B cell (primary cell): ENCODE results near the gene AGPAT3.

ENCODE experiments used
- EZH2 ChIP-seq: IDR thresholded peaks from 2 replicates; pipeline ENCODE4 v1.6.1; 2012; ENCODE audit warnings: borderline replicate concordance, low read depth, mild to moderate bottlenecking, moderate library complexity, low read length; ENCODE audit not compliant: insufficient read depth, poor library complexity, severe bottlenecking
- TF ChIP-seq, protein P1 (sequence below): fragments of 200-600 bp; IDR thresholded peaks from one replicate; pipeline ENCODE4 v1.8.0; 2022; ENCODE audit warnings: antibody characterized with exemption, mild to moderate bottlenecking

DNA sequence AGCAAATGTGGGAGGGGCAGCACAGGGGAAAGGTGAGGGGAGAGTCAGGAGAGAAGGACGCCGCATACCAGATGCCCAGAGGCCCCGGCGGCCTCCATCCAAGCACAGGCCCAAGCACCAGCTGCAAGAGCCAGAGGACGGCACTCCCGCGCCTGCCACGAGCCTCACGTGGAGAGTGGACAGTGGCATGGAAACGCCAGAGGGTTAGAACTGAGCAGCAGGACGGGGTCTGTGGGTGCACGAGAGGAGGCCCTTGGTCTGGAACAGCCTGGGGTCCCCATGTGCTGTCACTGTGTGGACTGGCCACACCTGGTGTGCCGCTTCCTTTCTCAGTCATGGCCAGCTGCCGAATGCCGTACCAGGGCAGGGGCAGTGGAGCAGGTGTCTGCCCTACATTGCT is 68.7 kb downstream of the AGPAT3 start:
- TF ChIP-seq, protein P1, sequence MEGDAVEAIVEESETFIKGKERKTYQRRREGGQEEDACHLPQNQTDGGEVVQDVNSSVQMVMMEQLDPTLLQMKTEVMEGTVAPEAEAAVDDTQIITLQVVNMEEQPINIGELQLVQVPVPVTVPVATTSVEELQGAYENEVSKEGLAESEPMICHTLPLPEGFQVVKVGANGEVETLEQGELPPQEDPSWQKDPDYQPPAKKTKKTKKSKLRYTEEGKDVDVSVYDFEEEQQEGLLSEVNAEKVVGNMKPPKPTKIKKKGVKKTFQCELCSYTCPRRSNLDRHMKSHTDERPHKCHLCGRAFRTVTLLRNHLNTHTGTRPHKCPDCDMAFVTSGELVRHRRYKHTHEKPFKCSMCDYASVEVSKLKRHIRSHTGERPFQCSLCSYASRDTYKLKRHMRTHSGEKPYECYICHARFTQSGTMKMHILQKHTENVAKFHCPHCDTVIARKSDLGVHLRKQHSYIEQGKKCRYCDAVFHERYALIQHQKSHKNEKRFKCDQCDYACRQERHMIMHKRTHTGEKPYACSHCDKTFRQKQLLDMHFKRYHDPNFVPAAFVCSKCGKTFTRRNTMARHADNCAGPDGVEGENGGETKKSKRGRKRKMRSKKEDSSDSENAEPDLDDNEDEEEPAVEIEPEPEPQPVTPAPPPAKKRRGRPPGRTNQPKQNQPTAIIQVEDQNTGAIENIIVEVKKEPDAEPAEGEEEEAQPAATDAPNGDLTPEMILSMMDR = no peak
- TF ChIP-seq EZH2 = no peak
